22Rv1 (cell line): ENCODE data around the gene PLIN3.

Source experiments
- CTCF ChIP-seq: fragments of 450-650 bp; IDR thresholded peaks from 2 replicates; pipeline ENCODE4 v1.5.1; 2017; ENCODE audit warnings: mild to moderate bottlenecking
- ZFX ChIP-seq: fragments of 450-650 bp; IDR thresholded peaks from 2 replicates; pipeline ENCODE4 v1.6.1; 2017; ENCODE audit warnings: antibody characterized with exemption, borderline replicate concordance

GRCh38 chr19:4802711-4803110 is 64.8 kb downstream of the PLIN3 start:
- TF ChIP-seq CTCF: no peak
- TF ChIP-seq ZFX: no peak
